Activated naive CD8-positive, alpha-beta T cell treated with anti-CD3 and anti-CD28 coated beads for 36 hours (primary cell): ENCODE data around the gene CEBPB. TPM values are rescaled to one million over a fixed set of nuclear protein-coding genes. Genes with fewer than 3 reads are reported as not detected.
"Not testable (repeated sequence)": the region's sequence is repeated elsewhere in the genome, so short reads cannot be mapped to it uniquely, and the experiment has no call there.

Experiments used
- DNase-seq: peaks from one replicate; pipeline ENCODE4 v3.0.0; 2021
- H3K27ac Mint-ChIP-seq: one replicate; pipeline ENCODE4 v1.8.0; 2022; ENCODE audit warnings: mild to moderate bottlenecking, moderate library complexity, mixed read lengths
- H3K27me3 Mint-ChIP-seq: one replicate; pipeline ENCODE4 v1.8.0; 2022; ENCODE audit warnings: mild to moderate bottlenecking, mixed read lengths
- H3K36me3 Mint-ChIP-seq: one replicate; pipeline ENCODE4 v1.8.0; 2021; ENCODE audit warnings: mild to moderate bottlenecking, mixed read lengths
- H3K4me1 Mint-ChIP-seq: one replicate; pipeline ENCODE4 v1.8.0; 2021; ENCODE audit warnings: mixed read lengths
- H3K4me3 Mint-ChIP-seq: one replicate; pipeline ENCODE4 v1.8.0; 2022; ENCODE audit warnings: mild to moderate bottlenecking, moderate library complexity, mixed read lengths
- H3K9me3 Mint-ChIP-seq: one replicate; pipeline ENCODE4 v1.8.0; 2022; ENCODE audit warnings: mixed read lengths
- total RNA-seq, 2 experiments: library from RNA; stranded (reverse); gene quantifications; one replicate each; pipeline ENCODE4 v1.2.3, GENCODE V29; 2021

The CEBPB gene
- total RNA-seq, 2 experiments from 2014 or later: 36.4 to 37.7 TPM

DNA sequence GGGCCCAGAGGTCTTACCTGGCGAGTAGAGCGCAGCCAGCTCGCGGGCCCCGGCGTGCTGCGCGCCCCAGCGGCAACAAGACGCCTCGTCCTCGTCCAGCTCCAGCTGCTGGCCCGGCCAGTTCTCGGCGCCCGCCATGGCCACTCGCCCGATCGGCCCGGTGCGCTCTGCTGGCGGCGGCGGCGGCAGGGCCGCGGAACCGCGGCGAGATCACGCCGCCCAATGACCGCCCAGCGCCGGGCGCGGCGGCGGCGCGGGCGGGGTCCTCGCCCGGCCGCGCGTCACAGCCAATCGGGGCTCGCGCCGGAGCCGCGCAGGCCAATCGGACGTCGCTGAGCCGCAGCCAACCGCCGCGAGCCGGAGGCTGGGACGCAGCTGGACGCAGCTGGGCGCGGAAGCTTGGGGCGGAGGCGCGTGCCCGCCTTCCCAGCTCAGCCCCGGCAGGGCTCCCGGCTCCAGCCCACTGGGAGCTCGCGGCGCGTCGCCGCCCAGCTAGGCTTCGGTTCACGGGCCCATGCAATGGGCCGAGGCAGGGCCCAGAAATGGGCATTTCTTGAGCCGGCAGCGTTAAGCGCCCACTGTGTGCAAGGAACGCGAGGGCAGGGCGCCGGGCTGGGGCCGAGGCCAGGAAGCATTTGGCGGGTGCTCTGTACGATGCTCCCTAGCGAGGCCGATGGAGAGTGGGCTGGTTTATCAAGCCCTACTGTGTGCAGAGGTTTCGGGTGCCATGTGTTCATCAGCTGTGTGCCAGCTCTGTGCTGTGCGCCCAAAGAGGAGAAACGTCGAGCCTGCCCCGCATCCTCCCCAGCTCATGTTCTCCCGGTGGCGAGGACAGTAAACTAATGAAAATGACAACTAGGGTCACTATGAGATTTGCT lies 36.9 kb upstream of the CEBPB start, which contains the start of gene PEDS1:
Gene PEDS1 (minus strand): TSS at position 224 of the 878 bp plus-strand sequence. CDS start 86 bp downstream, at position 138.
- Mint-ChIP-seq H3K27ac (peak within 1 kb of the TSS; percentile 89), H3K9me3 (no peaks in the 10 kb centered on the region)

DNA sequence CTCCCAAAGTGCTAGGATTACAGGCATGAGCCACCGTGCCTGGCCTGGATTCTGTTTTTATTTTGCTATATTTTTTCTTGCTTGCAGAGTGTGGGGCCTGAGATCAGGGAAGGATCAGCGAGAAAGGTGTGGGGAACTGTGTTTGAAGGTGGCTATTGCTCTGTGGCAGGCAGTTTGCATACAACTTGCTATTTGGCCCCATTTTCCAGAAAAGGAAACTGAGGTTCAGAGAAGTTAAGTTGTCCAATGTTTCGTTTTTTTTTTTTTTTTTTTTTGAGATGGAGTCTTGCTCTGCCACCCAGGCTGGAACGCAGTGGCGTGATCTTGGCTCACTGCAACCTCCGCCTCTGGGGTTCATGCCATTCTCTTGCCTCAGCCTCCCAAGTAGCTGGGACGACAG lies 29.1 kb upstream of the CEBPB start:
- not testable (repeated sequence) for H3K36me3 Mint-ChIP-seq

More for the DNA sequence above, 36.9 kb upstream of the CEBPB start, which contains the start of gene PEDS1:
- H3K4me3 Mint-ChIP-seq: peak within 1 kb of the TSS; percentile 93
- DNase-seq: peak; percentile 91
- H3K27me3 Mint-ChIP-seq: no peaks in the 10 kb centered on the region
- peaks cover 5% of the 10 kb centered on the region for H3K36me3 Mint-ChIP-seq
- peaks cover 33% of the 10 kb centered on the region for H3K4me1 Mint-ChIP-seq

DNA sequence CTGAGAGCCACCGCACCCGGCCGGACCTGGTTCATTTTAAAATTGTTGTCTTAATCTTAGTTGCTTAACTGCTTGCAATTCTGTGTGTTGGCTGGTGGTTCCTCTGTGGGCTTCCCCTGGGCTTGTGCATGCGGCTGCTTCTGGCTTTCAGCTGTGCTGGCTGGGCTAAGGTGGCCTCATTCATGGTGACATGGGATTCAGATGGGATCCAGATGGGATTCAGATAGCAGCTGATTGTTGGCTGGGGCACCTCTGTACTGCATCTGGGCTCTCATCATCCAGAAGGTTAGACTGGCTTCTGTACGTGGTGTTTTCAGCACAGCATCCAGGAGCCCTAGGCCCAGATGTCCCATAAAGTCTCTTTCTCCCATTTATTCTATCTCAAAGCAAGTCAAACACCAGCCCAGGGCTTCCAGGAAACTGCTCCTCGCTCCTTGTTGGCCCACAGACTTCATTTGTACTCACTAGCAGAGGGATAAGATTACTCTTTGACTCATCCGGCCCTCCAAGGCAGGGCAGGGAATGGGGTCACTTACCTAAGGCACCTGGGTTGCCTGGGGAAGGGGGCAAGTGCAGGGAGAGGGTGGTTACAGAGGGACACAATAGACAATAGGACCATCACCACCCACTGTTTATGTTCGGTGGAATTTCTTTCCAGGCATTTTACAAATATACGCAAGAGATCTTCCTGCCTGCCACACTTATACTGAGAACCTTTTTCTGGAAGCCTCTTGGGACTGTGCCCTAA lies 26.9 kb upstream of the CEBPB start:
- no peak overlapping the region for H3K4me3 Mint-ChIP-seq
- H3K9me3 Mint-ChIP-seq: no peaks in the 10 kb centered on the region
- no peaks in the 10 kb centered on the region for H3K36me3 Mint-ChIP-seq

More for the DNA sequence above, 29.1 kb upstream of the CEBPB start:
- not testable (repeated sequence) for DNase-seq, H3K9me3 Mint-ChIP-seq, H3K27ac Mint-ChIP-seq, H3K4me3 Mint-ChIP-seq, H3K4me1 Mint-ChIP-seq, H3K27me3 Mint-ChIP-seq

DNA sequence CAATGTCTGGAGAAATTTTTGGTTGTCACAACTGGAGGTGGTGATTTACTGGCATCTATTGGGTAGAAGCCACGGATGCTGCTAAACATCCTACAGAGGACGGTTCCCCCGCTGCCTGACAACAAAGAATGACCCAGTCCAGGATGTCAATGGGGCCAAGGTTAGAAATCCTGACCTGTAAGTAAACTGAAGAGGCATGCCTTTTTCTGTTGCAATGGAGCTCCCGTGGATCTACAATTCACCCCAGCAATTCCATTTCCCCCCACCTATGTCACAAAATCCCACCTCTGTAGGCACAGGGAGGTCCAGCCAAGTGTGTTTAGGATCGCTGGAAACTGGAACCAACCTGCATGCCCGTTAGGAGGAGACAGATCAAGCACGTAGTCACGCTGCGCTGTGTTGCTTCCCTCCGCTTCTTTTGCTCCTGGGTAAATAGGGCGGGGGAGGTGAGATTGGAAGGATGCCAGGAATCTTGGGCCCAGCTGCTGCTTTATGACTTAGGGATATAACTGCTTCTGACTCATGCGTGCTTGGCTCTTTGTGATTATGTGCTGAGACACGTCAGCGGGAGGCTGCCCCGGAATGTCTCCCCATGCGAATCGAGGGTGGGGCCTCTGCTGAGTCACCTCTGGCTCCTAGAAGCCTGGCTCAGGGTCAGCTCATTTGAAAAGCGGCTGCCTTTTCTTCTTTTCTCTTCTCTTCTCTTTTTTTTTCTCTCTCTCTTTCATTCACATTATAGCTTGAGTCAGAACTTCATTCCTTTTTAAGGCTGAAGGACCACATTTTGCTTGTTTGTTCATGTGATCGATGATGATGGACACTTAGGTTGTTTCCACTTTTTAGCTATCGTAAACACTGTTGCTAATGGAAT lies 24.7 kb upstream of the CEBPB start:
- Mint-ChIP-seq H3K27ac (peak overlapping the region; percentile 27), H3K27me3 (peaks cover 9% of the 10 kb centered on the region)

More for the DNA sequence above, 26.9 kb upstream of the CEBPB start:
- no peak for DNase-seq
- Mint-ChIP-seq H3K27me3 (no peaks in the 10 kb centered on the region), H3K27ac (no peak overlapping the region), H3K4me1 (peaks cover 9% of the 10 kb centered on the region)

DNA sequence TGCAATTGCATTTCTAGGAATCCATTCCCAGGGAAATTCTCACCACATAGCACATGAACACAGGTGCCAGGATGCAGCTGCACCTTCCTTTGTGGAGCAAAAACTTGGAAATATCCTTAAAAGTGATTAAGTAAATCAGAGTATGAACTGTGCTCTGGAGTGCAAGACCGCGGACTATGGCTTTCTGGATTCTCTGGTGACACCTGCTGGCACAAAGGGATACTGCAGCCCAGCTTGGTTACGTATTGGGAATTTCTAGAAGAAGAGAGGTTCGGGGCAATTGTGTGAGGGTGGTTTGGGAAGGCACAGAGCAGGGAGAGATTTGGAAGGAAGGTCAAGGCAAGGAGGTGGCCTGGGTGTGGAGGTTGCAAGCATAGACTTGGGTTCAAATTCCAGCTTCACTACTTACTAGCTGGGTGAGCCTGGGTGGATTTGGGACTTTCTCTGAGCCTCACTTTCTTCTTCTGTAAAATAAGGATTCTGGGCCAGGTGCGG lies 21.3 kb upstream of the CEBPB start:
- DNase-seq: peak; percentile 69
- H3K36me3 Mint-ChIP-seq: no peaks in the 10 kb centered on the region
- H3K4me3 Mint-ChIP-seq: no peak overlapping the region
- peaks cover 21% of the 10 kb centered on the region for H3K27me3 Mint-ChIP-seq
- peaks cover 9% of the 10 kb centered on the region for H3K4me1 Mint-ChIP-seq
- no peak overlapping the region for H3K27ac Mint-ChIP-seq
- H3K9me3 Mint-ChIP-seq: peaks cover 1% of the 10 kb centered on the region

More for the DNA sequence above, 24.7 kb upstream of the CEBPB start:
- peak; percentile 82 for DNase-seq
- Mint-ChIP-seq H3K4me1 (peaks cover 9% of the 10 kb centered on the region), H3K4me3 (peak overlapping the region; percentile 57), H3K36me3 (no peaks in the 10 kb centered on the region), H3K9me3 (peaks cover 1% of the 10 kb centered on the region)

DNA sequence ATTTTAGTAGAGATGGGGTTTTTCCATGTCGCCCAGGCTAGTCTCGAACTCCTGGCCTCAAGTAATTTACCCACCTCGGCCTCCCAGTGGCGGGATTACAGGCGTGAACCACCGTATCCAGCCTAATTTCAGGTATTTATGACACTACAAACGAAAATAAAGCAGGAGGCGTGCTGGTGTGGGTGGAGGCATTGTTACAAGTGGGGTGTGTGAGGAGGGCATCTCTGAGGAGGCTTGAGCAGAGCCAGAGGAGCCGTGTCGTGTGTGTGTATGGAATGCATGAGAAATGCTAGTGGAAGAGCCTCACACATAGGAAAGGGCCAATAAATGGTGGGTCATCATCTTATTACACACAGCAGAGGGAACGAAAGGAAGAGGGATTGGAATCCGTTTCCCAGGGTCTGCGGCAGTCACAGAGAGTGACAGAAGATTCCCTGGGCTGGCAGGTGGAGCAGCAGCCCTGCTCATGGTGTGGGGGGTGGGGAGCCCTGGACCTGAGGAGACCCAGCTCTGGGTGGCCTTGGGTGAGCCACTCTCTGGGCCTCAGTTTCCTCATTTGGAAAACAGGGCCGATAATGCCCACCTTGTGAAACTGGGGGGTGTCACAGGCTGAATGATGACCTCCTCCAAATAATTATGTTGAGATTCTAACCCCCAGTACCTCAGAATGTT lies 19.9 kb upstream of the CEBPB start:
- H3K4me1 Mint-ChIP-seq: peaks cover 7% of the 10 kb centered on the region
- no peak overlapping the region for H3K4me3 Mint-ChIP-seq
- H3K9me3 Mint-ChIP-seq: peaks cover 1% of the 10 kb centered on the region
- no peaks in the 10 kb centered on the region for H3K36me3 Mint-ChIP-seq
- no peak for DNase-seq
- H3K27me3 Mint-ChIP-seq: peaks cover 21% of the 10 kb centered on the region
- H3K27ac Mint-ChIP-seq: no peak overlapping the region

DNA sequence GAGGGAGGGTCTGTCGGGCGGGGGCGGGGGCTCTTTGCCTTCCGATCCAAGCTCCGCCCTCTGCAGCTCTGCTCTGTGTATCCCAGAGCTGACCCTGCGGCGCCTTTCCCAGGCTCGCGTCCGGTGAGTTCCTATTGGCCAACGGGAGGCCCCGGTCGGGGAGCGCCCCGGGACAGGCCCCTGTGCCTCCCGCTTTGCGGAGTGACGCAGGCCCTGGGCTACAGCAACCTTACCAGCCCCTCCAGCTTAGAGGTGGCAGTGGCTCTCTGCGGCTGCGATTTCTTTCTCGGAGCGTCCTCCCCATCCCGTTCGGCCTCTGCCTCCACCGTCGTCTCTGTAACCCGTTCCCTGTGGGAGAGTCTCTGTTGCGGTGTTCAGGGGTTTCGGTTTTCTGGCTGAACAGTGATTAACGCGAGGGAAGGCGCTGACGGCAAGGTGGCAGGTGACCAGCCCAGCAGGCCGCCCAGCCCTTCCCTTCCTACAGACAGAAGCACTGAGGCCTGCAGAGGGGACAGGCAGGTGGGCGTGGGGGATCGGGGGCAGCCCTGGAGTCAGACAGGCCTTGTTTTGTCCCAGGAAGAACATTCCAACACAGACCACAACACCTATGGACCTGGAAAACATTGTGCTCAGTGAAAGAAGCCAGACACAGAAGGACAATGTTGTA lies 18.1 kb upstream of the CEBPB start:
- H3K27me3 Mint-ChIP-seq: peaks cover 21% of the 10 kb centered on the region
- no peaks in the 10 kb centered on the region for H3K4me1 Mint-ChIP-seq
- H3K36me3 Mint-ChIP-seq: no peaks in the 10 kb centered on the region
- peak; percentile 31 for DNase-seq
- H3K9me3 Mint-ChIP-seq: peaks cover 1% of the 10 kb centered on the region
- no peak overlapping the region for H3K4me3 Mint-ChIP-seq
- H3K27ac Mint-ChIP-seq: no peak overlapping the region

DNA sequence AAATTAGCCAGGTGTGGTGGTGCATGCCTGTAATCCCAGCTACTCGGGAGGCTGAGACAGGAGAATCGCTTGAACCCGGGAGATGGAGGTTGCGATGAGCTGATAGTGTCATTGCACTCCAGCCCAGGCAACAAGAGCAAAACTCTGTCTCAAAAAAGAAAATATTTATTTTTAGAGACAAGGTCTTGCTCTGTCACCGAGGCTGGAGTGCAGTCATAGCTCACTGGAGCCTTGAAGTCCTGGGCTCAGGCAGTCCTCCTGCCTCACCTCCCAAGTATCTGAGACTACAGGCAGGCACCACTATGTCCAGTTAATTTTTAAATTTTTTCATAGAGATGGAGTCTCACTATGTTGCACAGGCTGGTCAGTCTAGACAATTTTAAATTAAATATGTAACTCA lies 16.2 kb upstream of the CEBPB start:
- Mint-ChIP-seq H3K9me3 (peaks cover under 1% of the 10 kb centered on the region), H3K27me3 (peaks cover 19% of the 10 kb centered on the region), H3K36me3 (no peaks in the 10 kb centered on the region), H3K27ac (no peak overlapping the region), H3K4me3 (no peak overlapping the region), H3K4me1 (no peaks in the 10 kb centered on the region)
- no peak for DNase-seq

DNA sequence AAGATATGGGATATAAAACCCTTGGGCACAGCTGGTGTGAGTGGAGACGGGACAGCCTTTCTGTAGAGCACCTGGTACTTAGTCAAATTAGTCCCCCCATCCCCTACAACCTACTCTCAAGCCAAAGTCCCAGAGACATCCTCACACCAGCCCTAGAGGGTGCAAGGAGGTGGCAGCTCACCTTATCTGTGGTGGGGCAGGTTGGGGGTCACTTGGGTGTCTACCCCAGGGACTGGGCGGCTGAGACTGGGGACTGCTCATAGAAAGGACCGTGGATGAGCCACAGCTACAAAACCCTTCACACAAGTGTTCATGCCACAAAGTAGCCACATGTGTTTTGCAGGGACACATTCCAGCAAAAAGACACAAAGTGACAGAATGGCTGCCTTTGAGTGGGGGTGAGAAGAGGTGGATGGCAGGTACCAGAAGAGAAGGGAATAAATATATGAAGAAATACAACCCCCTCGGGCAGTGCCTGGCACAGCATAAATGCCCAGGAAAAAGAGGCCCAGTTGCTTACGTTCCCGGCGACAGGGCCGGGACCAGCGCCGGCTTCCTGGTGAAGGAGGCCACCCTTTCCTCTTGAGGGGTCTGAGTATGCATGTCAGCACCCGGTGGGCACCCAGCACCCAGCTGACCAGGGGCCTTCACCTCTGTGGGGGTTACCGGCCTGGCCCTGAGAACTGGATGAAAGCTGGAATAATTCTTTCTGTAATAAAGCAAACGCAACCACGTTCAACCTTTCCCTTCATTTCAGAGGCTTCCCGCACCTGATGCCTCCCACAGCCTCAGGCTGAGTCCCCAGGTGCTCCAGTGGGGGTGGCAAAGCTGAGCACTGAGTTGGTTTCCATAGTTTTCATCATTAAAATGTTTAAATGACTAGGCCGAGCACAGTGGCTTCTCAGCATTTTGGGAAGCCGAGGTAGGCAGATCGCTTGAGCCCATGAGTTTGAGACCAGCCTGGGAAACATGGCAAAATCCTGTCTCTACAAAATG lies 14.4 kb upstream of the CEBPB start:
- Mint-ChIP-seq H3K27me3 (peaks cover 13% of the 10 kb centered on the region), H3K4me1 (no peaks in the 10 kb centered on the region), H3K4me3 (no peak overlapping the region), H3K27ac (no peak overlapping the region), H3K36me3 (no peaks in the 10 kb centered on the region), H3K9me3 (no peaks in the 10 kb centered on the region)
- DNase-seq: no peak

DNA sequence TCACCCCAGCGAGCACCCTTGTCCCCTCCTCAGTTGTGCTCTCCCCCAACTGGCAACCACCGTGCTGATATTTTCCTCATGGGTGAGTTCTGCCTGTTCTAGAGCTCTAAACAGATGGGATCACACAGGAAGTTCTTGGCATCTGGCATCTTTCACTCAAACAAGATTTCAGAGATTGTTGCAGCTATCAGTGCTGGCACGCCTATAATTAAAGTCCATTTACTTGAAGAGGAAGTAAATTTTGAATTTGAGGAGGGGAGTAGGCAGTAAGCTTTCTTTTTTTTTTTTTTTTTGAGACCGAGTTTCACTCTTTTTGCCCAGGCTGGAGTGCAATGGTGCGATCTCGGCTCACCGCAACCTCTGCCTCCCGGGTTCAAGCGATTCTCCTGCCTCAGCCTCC lies 12.0 kb upstream of the CEBPB start:
- H3K36me3 Mint-ChIP-seq, H3K27me3 Mint-ChIP-seq, H3K27ac Mint-ChIP-seq, H3K4me3 Mint-ChIP-seq, DNase-seq, H3K9me3 Mint-ChIP-seq, H3K4me1 Mint-ChIP-seq: not testable (repeated sequence)

DNA sequence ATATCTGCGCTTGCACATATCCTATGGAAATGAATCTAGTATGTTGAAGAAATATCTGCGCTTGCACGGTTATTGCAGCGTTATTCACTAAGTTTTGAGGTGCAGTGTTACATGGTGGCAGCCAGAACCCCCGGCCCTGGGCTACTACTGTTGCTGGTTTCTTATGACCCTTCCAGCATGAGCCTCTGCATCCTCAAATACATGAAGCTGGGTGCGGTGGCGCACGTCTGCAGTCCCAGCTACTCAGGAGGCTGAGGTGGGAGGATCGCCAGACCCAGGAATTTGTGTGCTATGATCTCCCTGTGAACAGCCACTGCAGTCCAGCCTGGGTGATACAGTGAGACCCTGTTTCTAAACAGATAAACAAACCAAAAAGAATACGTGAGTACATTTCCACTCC lies 9.3 kb upstream of the CEBPB start:
- Mint-ChIP-seq H3K27ac (no peak overlapping the region), H3K27me3 (peaks cover 20% of the 10 kb centered on the region), H3K4me3 (no peak overlapping the region), H3K36me3 (no peaks in the 10 kb centered on the region), H3K4me1 (peaks cover 3% of the 10 kb centered on the region), H3K9me3 (no peaks in the 10 kb centered on the region)
- DNase-seq: no peak

DNA sequence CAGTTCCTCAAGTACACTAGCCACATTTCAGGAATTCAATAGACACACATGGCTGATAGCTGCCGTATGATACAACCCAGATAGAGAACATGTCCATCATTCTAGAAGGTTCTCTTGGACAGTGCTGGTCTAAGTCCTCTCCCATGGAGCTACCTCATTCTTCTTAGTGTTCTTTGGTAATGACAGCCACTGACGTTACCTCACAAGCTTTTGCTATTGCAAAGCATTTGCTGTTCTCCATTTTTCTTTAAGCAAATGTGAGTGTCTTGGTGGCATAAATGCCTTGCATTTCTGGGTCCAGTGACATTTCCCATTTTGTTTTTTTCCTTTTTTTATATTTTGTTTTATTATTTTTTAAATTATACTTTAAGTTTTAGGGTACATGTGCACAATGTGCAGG lies 8.3 kb upstream of the CEBPB start:
- H3K27ac Mint-ChIP-seq: no peak overlapping the region
- no peak overlapping the region for H3K4me3 Mint-ChIP-seq
- no peaks in the 10 kb centered on the region for H3K9me3 Mint-ChIP-seq
- no peak for DNase-seq
- H3K4me1 Mint-ChIP-seq: peaks cover 4% of the 10 kb centered on the region
- H3K36me3 Mint-ChIP-seq: no peaks in the 10 kb centered on the region
- H3K27me3 Mint-ChIP-seq: peaks cover 20% of the 10 kb centered on the region

DNA sequence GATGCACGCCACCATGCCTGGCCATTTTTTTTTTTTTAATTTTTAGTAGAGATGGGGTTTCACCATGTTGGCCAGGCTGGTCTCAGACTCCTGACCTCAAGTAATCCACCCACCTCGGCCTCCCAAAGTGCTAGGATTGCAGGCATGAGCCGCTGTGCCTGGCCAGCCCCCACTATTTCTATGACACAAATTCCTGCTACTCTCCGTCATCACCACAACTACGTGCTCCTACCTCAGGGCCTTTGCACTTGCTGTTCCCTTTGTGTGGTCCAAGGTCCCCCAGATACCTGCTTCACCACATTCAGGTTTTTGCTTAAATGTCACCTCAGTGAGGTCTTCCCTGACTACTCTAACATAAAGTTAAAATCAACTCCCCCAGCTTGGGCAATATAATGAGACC lies 5.2 kb upstream of the CEBPB start:
- Mint-ChIP-seq H3K9me3 (no peaks in the 10 kb centered on the region), H3K27me3 (peaks cover 20% of the 10 kb centered on the region), H3K4me1 (peaks cover 4% of the 10 kb centered on the region), H3K4me3 (no peak overlapping the region), H3K36me3 (no peaks in the 10 kb centered on the region), H3K27ac (no peak overlapping the region)
- DNase-seq: no peak
